ENCODE data around the gene PDGFD. TPM values are rescaled to one million over a fixed set of nuclear protein-coding genes. Genes with fewer than 3 reads are reported as not detected.

PDGFD gene
- total and polyA plus RNA-seq, 2 experiments from 2014 or later = 1.9 to 4.5 TPM

DNA sequence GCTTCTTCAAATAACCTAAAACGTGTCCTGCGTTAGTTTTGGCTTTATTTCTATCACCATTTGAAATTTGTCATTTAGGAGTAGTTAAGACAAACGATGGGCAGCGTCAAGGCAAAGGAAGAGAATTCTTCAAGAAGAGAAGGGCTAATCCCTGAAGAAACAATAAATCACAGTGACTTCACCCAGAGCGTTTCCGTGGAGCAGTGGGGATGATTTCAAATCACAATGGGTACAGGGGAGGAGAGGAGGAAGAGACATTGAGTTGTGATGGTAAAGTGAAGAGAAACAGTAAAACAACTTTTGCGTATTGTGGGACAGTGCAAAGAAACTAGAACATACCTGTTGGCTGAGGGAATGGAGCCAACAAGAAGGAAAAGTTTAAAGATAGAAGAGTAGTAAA is 9.7 kb downstream of the PDGFD start:
- Histone ChIP-seq H3K79me2 (replicated peaks; ENCODE audit: insufficient read depth) (no peaks in the 10 kb centered on the region), H3K9me2 (ENCODE audit: insufficient read depth) (no peaks in the 10 kb centered on the region), H3F3A (replicated peaks; ENCODE audit: low read depth) (no peaks in the 10 kb centered on the region), H3K36me3 (ENCODE audit: insufficient read depth) (no peaks in the 10 kb centered on the region), H4K20me1 (replicated peaks; ENCODE audit: insufficient read depth) (no peaks in the 10 kb centered on the region), H3K27ac (ENCODE audit: low read depth) (no peak overlapping the region), H3K4me3 (no peak overlapping the region), H3K27me3 (ENCODE audit: insufficient read depth) (no peaks in the 10 kb centered on the region), H3K4me2 (no peak overlapping the region), H3K4me1 (ENCODE audit: insufficient read depth) (no peaks in the 10 kb centered on the region), H2AFZ (no peak overlapping the region)
- Mint-ChIP-seq H3K4me3 (no peak overlapping the region), H3K36me3 (ENCODE audit: low read depth) (no peaks in the 10 kb centered on the region), H3K9me3 (no peaks in the 10 kb centered on the region), H3K27ac (no peak overlapping the region), H3K4me1 (peaks cover 17% of the 10 kb centered on the region; the same call in 2 of the 3 replicates), H3K27me3 (ENCODE audit: insufficient read depth, low read depth, poor library complexity) (no peaks in the 10 kb centered on the region)
- DNase-seq (ENCODE audit: low spot score) = no peak
- ATAC-seq = no peak
- TF ChIP-seq EZH2phosphoT487 (IDR thresholded peaks at IDR 0.05; ENCODE audit: unreplicated experiment) (no peak), STAT1 (IDR thresholded peaks at IDR 0.05; ENCODE audit: unreplicated experiment) (no peak), ZNF331 (CRISPR knock-in tag; IDR thresholded peaks at IDR 0.05; ENCODE audit: low read depth) (no peak), JUNB (IDR thresholded peaks at IDR 0.05; ENCODE audit: unreplicated experiment) (no peak), CREB1 (CRISPR knock-in tag; IDR thresholded peaks at IDR 0.05; ENCODE audit: low read depth) (no peak), POLR2AphosphoS5 (IDR thresholded peaks at IDR 0.05; ENCODE audit: low read depth) (no peak), ZNF114 (CRISPR knock-in tag; IDR thresholded peaks at IDR 0.05) (no peak), EZH2 (IDR thresholded peaks at IDR 0.05; ENCODE audit: low read depth, unreplicated experiment) (no peak), NANOG (IDR thresholded peaks at IDR 0.05; ENCODE audit: borderline replicate concordance) (no peak)
- TF ChIP-seq, protein P1, sequence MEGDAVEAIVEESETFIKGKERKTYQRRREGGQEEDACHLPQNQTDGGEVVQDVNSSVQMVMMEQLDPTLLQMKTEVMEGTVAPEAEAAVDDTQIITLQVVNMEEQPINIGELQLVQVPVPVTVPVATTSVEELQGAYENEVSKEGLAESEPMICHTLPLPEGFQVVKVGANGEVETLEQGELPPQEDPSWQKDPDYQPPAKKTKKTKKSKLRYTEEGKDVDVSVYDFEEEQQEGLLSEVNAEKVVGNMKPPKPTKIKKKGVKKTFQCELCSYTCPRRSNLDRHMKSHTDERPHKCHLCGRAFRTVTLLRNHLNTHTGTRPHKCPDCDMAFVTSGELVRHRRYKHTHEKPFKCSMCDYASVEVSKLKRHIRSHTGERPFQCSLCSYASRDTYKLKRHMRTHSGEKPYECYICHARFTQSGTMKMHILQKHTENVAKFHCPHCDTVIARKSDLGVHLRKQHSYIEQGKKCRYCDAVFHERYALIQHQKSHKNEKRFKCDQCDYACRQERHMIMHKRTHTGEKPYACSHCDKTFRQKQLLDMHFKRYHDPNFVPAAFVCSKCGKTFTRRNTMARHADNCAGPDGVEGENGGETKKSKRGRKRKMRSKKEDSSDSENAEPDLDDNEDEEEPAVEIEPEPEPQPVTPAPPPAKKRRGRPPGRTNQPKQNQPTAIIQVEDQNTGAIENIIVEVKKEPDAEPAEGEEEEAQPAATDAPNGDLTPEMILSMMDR (conservative IDR thresholded peaks at IDR 0.05; ENCODE audit: low read depth in 2 of 2) = no peak
- TF ChIP-seq, protein P2, sequence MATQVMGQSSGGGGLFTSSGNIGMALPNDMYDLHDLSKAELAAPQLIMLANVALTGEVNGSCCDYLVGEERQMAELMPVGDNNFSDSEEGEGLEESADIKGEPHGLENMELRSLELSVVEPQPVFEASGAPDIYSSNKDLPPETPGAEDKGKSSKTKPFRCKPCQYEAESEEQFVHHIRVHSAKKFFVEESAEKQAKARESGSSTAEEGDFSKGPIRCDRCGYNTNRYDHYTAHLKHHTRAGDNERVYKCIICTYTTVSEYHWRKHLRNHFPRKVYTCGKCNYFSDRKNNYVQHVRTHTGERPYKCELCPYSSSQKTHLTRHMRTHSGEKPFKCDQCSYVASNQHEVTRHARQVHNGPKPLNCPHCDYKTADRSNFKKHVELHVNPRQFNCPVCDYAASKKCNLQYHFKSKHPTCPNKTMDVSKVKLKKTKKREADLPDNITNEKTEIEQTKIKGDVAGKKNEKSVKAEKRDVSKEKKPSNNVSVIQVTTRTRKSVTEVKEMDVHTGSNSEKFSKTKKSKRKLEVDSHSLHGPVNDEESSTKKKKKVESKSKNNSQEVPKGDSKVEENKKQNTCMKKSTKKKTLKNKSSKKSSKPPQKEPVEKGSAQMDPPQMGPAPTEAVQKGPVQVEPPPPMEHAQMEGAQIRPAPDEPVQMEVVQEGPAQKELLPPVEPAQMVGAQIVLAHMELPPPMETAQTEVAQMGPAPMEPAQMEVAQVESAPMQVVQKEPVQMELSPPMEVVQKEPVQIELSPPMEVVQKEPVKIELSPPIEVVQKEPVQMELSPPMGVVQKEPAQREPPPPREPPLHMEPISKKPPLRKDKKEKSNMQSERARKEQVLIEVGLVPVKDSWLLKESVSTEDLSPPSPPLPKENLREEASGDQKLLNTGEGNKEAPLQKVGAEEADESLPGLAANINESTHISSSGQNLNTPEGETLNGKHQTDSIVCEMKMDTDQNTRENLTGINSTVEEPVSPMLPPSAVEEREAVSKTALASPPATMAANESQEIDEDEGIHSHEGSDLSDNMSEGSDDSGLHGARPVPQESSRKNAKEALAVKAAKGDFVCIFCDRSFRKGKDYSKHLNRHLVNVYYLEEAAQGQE (IDR thresholded peaks at IDR 0.05; ENCODE audit: unreplicated experiment) = no peak
- TF ChIP-seq, protein P3, sequence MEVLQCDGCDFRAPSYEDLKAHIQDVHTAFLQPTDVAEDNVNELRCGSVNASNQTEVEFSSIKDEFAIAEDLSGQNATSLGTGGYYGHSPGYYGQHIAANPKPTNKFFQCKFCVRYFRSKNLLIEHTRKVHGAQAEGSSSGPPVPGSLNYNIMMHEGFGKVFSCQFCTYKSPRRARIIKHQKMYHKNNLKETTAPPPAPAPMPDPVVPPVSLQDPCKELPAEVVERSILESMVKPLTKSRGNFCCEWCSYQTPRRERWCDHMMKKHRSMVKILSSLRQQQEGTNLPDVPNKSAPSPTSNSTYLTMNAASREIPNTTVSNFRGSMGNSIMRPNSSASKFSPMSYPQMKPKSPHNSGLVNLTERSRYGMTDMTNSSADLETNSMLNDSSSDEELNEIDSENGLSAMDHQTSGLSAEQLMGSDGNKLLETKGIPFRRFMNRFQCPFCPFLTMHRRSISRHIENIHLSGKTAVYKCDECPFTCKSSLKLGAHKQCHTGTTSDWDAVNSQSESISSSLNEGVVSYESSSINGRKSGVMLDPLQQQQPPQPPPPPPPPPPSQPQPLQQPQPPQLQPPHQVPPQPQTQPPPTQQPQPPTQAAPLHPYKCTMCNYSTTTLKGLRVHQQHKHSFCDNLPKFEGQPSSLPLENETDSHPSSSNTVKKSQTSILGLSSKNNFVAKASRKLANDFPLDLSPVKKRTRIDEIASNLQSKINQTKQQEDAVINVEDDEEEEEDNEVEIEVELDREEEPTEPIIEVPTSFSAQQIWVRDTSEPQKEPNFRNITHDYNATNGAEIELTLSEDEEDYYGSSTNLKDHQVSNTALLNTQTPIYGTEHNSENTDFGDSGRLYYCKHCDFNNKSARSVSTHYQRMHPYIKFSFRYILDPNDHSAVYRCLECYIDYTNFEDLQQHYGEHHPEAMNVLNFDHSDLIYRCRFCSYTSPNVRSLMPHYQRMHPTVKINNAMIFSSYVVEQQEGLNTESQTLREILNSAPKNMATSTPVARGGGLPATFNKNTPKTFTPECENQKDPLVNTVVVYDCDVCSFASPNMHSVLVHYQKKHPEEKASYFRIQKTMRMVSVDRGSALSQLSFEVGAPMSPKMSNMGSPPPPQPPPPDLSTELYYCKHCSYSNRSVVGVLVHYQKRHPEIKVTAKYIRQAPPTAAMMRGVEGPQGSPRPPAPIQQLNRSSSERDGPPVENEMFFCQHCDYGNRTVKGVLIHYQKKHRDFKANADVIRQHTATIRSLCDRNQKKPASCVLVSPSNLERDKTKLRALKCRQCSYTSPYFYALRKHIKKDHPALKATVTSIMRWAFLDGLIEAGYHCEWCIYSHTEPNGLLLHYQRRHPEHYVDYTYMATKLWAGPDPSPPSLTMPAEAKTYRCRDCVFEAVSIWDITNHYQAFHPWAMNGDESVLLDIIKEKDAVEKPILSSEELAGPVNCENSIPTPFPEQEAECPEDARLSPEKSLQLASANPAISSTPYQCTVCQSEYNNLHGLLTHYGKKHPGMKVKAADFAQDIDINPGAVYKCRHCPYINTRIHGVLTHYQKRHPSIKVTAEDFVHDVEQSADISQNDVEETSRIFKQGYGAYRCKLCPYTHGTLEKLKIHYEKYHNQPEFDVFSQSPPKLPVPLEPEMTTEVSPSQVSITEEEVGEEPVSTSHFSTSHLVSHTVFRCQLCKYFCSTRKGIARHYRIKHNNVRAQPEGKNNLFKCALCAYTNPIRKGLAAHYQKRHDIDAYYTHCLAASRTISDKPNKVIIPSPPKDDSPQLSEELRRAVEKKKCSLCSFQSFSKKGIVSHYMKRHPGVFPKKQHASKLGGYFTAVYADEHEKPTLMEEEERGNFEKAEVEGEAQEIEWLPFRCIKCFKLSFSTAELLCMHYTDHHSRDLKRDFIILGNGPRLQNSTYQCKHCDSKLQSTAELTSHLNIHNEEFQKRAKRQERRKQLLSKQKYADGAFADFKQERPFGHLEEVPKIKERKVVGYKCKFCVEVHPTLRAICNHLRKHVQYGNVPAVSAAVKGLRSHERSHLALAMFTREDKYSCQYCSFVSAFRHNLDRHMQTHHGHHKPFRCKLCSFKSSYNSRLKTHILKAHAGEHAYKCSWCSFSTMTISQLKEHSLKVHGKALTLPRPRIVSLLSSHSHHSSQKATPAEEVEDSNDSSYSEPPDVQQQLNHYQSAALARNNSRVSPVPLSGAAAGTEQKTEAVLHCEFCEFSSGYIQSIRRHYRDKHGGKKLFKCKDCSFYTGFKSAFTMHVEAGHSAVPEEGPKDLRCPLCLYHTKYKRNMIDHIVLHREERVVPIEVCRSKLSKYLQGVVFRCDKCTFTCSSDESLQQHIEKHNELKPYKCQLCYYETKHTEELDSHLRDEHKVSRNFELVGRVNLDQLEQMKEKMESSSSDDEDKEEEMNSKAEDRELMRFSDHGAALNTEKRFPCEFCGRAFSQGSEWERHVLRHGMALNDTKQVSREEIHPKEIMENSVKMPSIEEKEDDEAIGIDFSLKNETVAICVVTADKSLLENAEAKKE (CRISPR knock-in tag; IDR thresholded peaks at IDR 0.05) = no peak
- TF ChIP-seq, protein P4, sequence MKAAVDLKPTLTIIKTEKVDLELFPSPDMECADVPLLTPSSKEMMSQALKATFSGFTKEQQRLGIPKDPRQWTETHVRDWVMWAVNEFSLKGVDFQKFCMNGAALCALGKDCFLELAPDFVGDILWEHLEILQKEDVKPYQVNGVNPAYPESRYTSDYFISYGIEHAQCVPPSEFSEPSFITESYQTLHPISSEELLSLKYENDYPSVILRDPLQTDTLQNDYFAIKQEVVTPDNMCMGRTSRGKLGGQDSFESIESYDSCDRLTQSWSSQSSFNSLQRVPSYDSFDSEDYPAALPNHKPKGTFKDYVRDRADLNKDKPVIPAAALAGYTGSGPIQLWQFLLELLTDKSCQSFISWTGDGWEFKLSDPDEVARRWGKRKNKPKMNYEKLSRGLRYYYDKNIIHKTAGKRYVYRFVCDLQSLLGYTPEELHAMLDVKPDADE (IDR thresholded peaks at IDR 0.05) = no peak
